H9 (cell line): Measurements from ENCODE around the gene KANSL3. TPM values are rescaled to one million over a fixed set of nuclear protein-coding genes. Genes with fewer than 3 reads are reported as not detected.

Source experiments
- DNase-seq: peaks from one replicate; pipeline ENCODE4 v3.0.0-alpha.2; 2017
- H2AFZ ChIP-seq: one replicate; pipeline ENCODE4 v1.6.1; 2013; ENCODE audit warnings: mild to moderate bottlenecking, low read length, control low read depth, moderate library complexity
- H2AK5ac ChIP-seq: 2 replicates; pipeline ENCODE4 v1.6.1; 2013; ENCODE audit warnings: low read length, control low read depth, mixed read lengths; ENCODE audit not compliant: insufficient read length
- H2BK120ac ChIP-seq: one replicate; pipeline ENCODE4 v1.6.1; 2013; ENCODE audit warnings: low read depth, mild to moderate bottlenecking, low read length, control low read depth, inconsistent platforms; ENCODE audit not compliant: poor library complexity, severe bottlenecking
- H2BK12ac ChIP-seq: 2 replicates; pipeline ENCODE4 v1.6.1; 2013; ENCODE audit warnings: low read length, control low read depth, mixed read lengths, low read depth; ENCODE audit not compliant: insufficient read length
- H2BK15ac ChIP-seq: 2 replicates; pipeline ENCODE4 v1.6.1; 2013; ENCODE audit warnings: low read depth, low read length, control low read depth
- H2BK20ac ChIP-seq: one replicate; pipeline ENCODE4 v1.6.1; 2013; ENCODE audit warnings: low read depth, mild to moderate bottlenecking, low read length, control low read depth, inconsistent platforms; ENCODE audit not compliant: poor library complexity, severe bottlenecking
- H2BK5ac ChIP-seq: 2 replicates; pipeline ENCODE4 v1.6.1; 2013; ENCODE audit warnings: low read length, control low read depth, mixed read lengths; ENCODE audit not compliant: insufficient read length
- H3K14ac ChIP-seq: 2 replicates; pipeline ENCODE4 v1.6.1; 2013; ENCODE audit warnings: low read length, control low read depth; ENCODE audit not compliant: insufficient read depth
- H3K18ac ChIP-seq: 2 replicates; pipeline ENCODE4 v1.6.1; 2013; ENCODE audit warnings: low read depth, mild to moderate bottlenecking, mixed read lengths, low read length, control low read depth; ENCODE audit not compliant: insufficient read length
- H3K23ac ChIP-seq: 2 replicates; pipeline ENCODE4 v1.6.1; 2013; ENCODE audit warnings: low read length, control low read depth, mixed read lengths, low read depth; ENCODE audit not compliant: insufficient read length
- H3K23me2 ChIP-seq: 2 replicates; pipeline ENCODE4 v1.6.1; 2013; ENCODE audit warnings: low read depth, mild to moderate bottlenecking, mixed read lengths, low read length, control low read depth; ENCODE audit not compliant: insufficient read length, poor library complexity, severe bottlenecking
- H3K27ac ChIP-seq: 2 replicates; pipeline ENCODE4 v1.5.1; 2013; ENCODE audit warnings: low read length, control low read depth, mixed read lengths, low read depth; ENCODE audit not compliant: insufficient read length
- H3K27me3 ChIP-seq: 2 replicates; pipeline ENCODE4 v1.6.1; 2013; ENCODE audit warnings: low read length, control low read depth, inconsistent platforms; ENCODE audit not compliant: insufficient read depth
- H3K4ac ChIP-seq: 2 replicates; pipeline ENCODE4 v1.6.1; 2013; ENCODE audit warnings: low read depth, mild to moderate bottlenecking, control low read depth, inconsistent platforms, low read length, moderate library complexity
- H3K4me1 ChIP-seq: 2 replicates; pipeline ENCODE4 v1.6.1; 2013; ENCODE audit warnings: low read length, control low read depth, inconsistent platforms; ENCODE audit not compliant: insufficient read depth
- H3K4me2 ChIP-seq: 2 replicates; pipeline ENCODE4 v1.6.1; 2013; ENCODE audit warnings: low read length, control low read depth, mixed read lengths; ENCODE audit not compliant: insufficient read length, insufficient read depth
- H3K56ac ChIP-seq: 2 replicates; pipeline ENCODE4 v1.6.1; 2013; ENCODE audit warnings: low read depth, mild to moderate bottlenecking, mixed read lengths, low read length, control low read depth; ENCODE audit not compliant: insufficient read length
- H3K79me1 ChIP-seq: 2 replicates; pipeline ENCODE4 v1.6.1; 2013; ENCODE audit warnings: low read depth, mild to moderate bottlenecking, moderate library complexity, low read length, control low read depth, inconsistent platforms; ENCODE audit not compliant: insufficient read depth, poor library complexity, severe bottlenecking
- H3K79me2 ChIP-seq: 2 replicates; pipeline ENCODE4 v1.6.1; 2013; ENCODE audit warnings: low read length, control low read depth, inconsistent platforms; ENCODE audit not compliant: insufficient read depth
- H3K9ac ChIP-seq: 2 replicates; pipeline ENCODE4 v1.6.1; 2013; ENCODE audit warnings: low read length, control low read depth, mixed read lengths; ENCODE audit not compliant: insufficient read length; ENCODE audit errors: extremely low read depth
- H3K9me3 ChIP-seq: one replicate; pipeline ENCODE4 v1.6.1; 2013; ENCODE audit warnings: low read depth, low read length, inconsistent platforms; ENCODE audit not compliant: control insufficient read depth
- H3T11ph ChIP-seq: one replicate; pipeline ENCODE4 v1.6.1; 2013; ENCODE audit warnings: mild to moderate bottlenecking, low read length, control low read depth, inconsistent platforms
- H4K20me1 ChIP-seq: one replicate; pipeline ENCODE4 v1.6.1; 2013; ENCODE audit not compliant: control insufficient read depth, insufficient read length, insufficient read depth
- H4K5ac ChIP-seq: 2 replicates; pipeline ENCODE4 v1.6.1; 2013; ENCODE audit warnings: low read depth, mild to moderate bottlenecking, mixed read lengths, low read length, control low read depth; ENCODE audit not compliant: insufficient read length
- H4K8ac ChIP-seq: replicated peaks from 2 replicates; pipeline ENCODE4 v1.6.1; 2013; ENCODE audit warnings: low read length, control low read depth, mixed read lengths, low read depth; ENCODE audit not compliant: insufficient read length
- H4K91ac ChIP-seq: 2 replicates; pipeline ENCODE4 v1.6.1; 2013; ENCODE audit warnings: low read depth, mild to moderate bottlenecking, moderate library complexity, mixed read lengths, low read length, control low read depth; ENCODE audit not compliant: insufficient read length
- H3K27ac Mint-ChIP-seq, 3 experiments: 2 replicates in 2 of 3; 3 replicates in 1 of 3; pipeline ENCODE4 v1.8.0; 2020 to 2021; ENCODE audit warnings: mixed read lengths in 3 of 3, mild to moderate bottlenecking in 1 of 3, moderate library complexity in 1 of 3
- H3K27me3 Mint-ChIP-seq: 2 replicates; pipeline ENCODE4 v1.8.0; 2021; ENCODE audit warnings: low read depth, mild to moderate bottlenecking, moderate library complexity, mixed read lengths
- H3K36me3 Mint-ChIP-seq, 3 experiments: 2 replicates in 2 of 3; 3 replicates in 1 of 3; pipeline ENCODE4 v1.8.0; 2020 to 2021; ENCODE audit warnings: low read depth in 3 of 3, mixed read lengths in 3 of 3; ENCODE audit not compliant: insufficient read depth in 1 of 3
- H3K4me1 Mint-ChIP-seq, 2 experiments: 2 replicates each; pipeline ENCODE4 v1.8.0; 2020; ENCODE audit warnings: mixed read lengths in 2 of 2
- H3K4me3 Mint-ChIP-seq, 2 experiments: 2 replicates in 1 of 2; 3 replicates in 1 of 2; pipeline ENCODE4 v1.8.0; 2020 to 2021; ENCODE audit warnings: mild to moderate bottlenecking in 2 of 2, mixed read lengths in 2 of 2, moderate library complexity in 1 of 2
- H3K9me3 Mint-ChIP-seq, 2 experiments: 2 replicates in 1 of 2; 3 replicates in 1 of 2; pipeline ENCODE4 v1.8.0; 2020; ENCODE audit warnings: mild to moderate bottlenecking in 2 of 2, mixed read lengths in 2 of 2, moderate library complexity in 1 of 2
- WGBS: extraction: QIAGEN DNeasy Blood & Tissue Kit; methylation state at CpG from one replicate; pipeline ENCODE4 v1.1.7; 2013; ENCODE audit warnings: missing lambda C conversion rate, low lambda C conversion rate, mixed read lengths; ENCODE audit not compliant: insufficient read length; ENCODE audit errors: extremely low coverage; 5-methylcytosine and 5-hydroxymethylcytosine counted together
- total RNA-seq: library from RNA; stranded (reverse); gene quantifications from 2 replicates; pipeline ENCODE4 v1.2.1, GENCODE V29; 2021
- TF ChIP-seq, protein P1 (sequence below): fragments of 200-600 bp; sonication (generic); conservative IDR thresholded peaks from 3 replicates; pipeline ENCODE4 v1.8.0; 2021; ENCODE audit warnings: antibody characterized with exemption, mild to moderate bottlenecking

Gene KANSL3
- total RNA-seq, 1 experiment from 2014 or later: 35.7 TPM

- Histone ChIP-seq H3K27me3 (no peaks in the 10 kb centered on the region), H2AK5ac (no peak overlapping the region), H3K18ac (no peak overlapping the region), H3K27ac (no peak overlapping the region), H2BK20ac (no peak overlapping the region), H4K20me1 (no peaks in the 10 kb centered on the region), H2BK12ac (no peak overlapping the region), H3K4me1 (no peaks in the 10 kb centered on the region), H3K23me2 (no peaks in the 10 kb centered on the region), H3K9ac (no peak overlapping the region), H2BK15ac (no peak overlapping the region), H4K5ac (no peak overlapping the region), H3K4me2 (no peak overlapping the region), H2BK120ac (no peak overlapping the region), H4K8ac (no peak overlapping the region), H3K56ac (no peak overlapping the region), H3K79me1 (no peaks in the 10 kb centered on the region), H3K4ac (no peak overlapping the region), H3K23ac (no peak overlapping the region), H2BK5ac (no peak overlapping the region), H3K14ac (no peak overlapping the region), H2AFZ (no peak overlapping the region), H3T11ph (no peak overlapping the region), H3K9me3 (no peaks in the 10 kb centered on the region), H3K79me2 (no peaks in the 10 kb centered on the region), H4K91ac (no peak overlapping the region)
- TF ChIP-seq, protein P1, sequence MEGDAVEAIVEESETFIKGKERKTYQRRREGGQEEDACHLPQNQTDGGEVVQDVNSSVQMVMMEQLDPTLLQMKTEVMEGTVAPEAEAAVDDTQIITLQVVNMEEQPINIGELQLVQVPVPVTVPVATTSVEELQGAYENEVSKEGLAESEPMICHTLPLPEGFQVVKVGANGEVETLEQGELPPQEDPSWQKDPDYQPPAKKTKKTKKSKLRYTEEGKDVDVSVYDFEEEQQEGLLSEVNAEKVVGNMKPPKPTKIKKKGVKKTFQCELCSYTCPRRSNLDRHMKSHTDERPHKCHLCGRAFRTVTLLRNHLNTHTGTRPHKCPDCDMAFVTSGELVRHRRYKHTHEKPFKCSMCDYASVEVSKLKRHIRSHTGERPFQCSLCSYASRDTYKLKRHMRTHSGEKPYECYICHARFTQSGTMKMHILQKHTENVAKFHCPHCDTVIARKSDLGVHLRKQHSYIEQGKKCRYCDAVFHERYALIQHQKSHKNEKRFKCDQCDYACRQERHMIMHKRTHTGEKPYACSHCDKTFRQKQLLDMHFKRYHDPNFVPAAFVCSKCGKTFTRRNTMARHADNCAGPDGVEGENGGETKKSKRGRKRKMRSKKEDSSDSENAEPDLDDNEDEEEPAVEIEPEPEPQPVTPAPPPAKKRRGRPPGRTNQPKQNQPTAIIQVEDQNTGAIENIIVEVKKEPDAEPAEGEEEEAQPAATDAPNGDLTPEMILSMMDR: no peak
- no CpG with 5 or more reads among the region's 8 CpGs for WGBS
- Mint-ChIP-seq H3K27me3 (no peaks in the 10 kb centered on the region), H3K4me1 (peaks cover 0 to 3% of the 10 kb centered on the region in 2 experiments; a peak in 2 of 4 replicates), H3K27ac (no peak overlapping the region), H3K36me3 (peaks cover 7 to 53% (median 38%) of the 10 kb centered on the region in 3 experiments; a peak in 6 of 7 replicates), H3K9me3 (no peaks in the 10 kb centered on the region), H3K4me3 (no peak overlapping the region)
- DNase-seq: no peak
Observed at GRCh38 chr2:96618596-96619283, 19.4 kb downstream of the KANSL3 start.
